Suprapubic skin (tissue), 4 donors: Measurements from ENCODE around the gene PVALB. TPM values are rescaled to one million over a fixed set of nuclear protein-coding genes. Genes with fewer than 3 reads are reported as not detected.

ENCODE experiments used
- DNase-seq, 2 donors: peaks; one replicate each; pipeline ENCODE4 v3.0.0-alpha.2; 2019; ENCODE audit warnings: low spot score in 2 of 2
- H3K27ac ChIP-seq: fragments of 200-600 bp; sonication (generic); one replicate; pipeline ENCODE4 v1.5.1; 2019
- H3K27me3 ChIP-seq: fragments of 200-600 bp; sonication (generic); one replicate; pipeline ENCODE4 v1.5.1; 2019
- H3K36me3 ChIP-seq: fragments of 200-600 bp; sonication (generic); one replicate; pipeline ENCODE4 v1.5.1; 2019
- H3K4me1 ChIP-seq: fragments of 200-600 bp; sonication (generic); one replicate; pipeline ENCODE4 v1.5.1; 2019
- H3K4me3 ChIP-seq: fragments of 200-600 bp; sonication (generic); one replicate; pipeline ENCODE4 v1.5.1; 2019; ENCODE audit warnings: mild to moderate bottlenecking
- H3K9me3 ChIP-seq: fragments of 200-600 bp; sonication (generic); one replicate; pipeline ENCODE4 v1.5.1; 2019
- CTCF ChIP-seq, 2 donors: fragments of 200-600 bp in 1 of 2; fragments of 450-650 bp in 1 of 2; sonication (generic) in 1 of 2; IDR thresholded peaks; one replicate each; pipeline ENCODE4 v1.5.1; 2016 to 2019; ENCODE audit warnings: antibody characterized with exemption in 2 of 2, mild to moderate bottlenecking in 1 of 2, moderate library complexity in 1 of 2
- EP300 ChIP-seq: sonication (generic); formaldehyde crosslinking; IDR thresholded peaks from one replicate; pipeline ENCODE4 v1.6.1; 2017; ENCODE audit warnings: antibody characterized with exemption
- POLR2A ChIP-seq, 2 donors: fragments of 450-650 bp; IDR thresholded peaks; one replicate each; pipeline ENCODE4 v1.6.1; 2017; ENCODE audit warnings: antibody characterized with exemption in 2 of 2, mild to moderate bottlenecking in 2 of 2, moderate library complexity in 2 of 2
- POLR2AphosphoS5 ChIP-seq, 3 donors: sonication (generic); formaldehyde crosslinking; IDR thresholded peaks; one replicate each; pipeline ENCODE4 v1.6.1; 2017; ENCODE audit warnings: antibody characterized with exemption in 3 of 3
- WGBS: methylation state at CpG from one replicate; pipeline ENCODE4 v1.1.5; 2018; 5-methylcytosine and 5-hydroxymethylcytosine counted together
- total RNA-seq, 4 donors: library from RNA; depleted of rRNA; stranded (reverse); fragments of >200 nt; gene quantifications; one replicate each; pipeline ENCODE4 v1.1.0, GENCODE V29; 2016

Gene PVALB
- total RNA-seq, 4 donors from 2014 or later: not detected

DNA sequence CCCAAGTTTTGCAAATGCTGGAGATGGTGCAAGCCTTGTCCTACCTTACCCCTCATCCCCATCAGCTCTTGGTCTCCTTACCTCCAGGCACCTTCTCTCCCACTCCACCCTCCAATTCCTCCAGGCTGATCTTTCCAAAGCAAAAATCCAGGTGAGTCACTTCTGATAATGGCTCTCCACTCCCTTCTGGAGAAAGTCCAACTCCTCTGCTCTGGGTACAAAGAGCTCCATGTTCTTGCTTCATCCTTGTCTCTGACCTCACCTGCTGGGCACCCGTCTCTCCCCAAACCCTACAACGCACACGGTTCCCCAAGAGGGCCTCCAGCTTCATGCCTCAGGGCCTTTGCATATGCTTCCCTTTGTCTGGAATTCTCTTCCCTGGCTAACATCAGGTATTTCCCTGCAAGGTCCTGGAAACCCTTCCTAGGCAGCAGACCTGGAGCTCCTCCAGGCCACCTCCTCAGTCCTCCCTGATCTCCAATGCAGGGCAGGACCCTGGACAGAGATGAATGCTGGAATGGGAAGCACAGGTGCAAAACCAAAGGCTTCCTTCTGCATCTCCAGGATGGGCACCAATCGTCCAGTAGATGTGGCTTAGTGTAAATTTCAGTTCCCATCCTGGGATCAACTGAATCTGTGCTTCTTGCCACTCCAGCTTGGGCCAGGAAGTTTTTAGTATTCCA lies 63.6 kb downstream of the PVALB start:
- peaks cover 27% of the 10 kb centered on the region for H3K27me3 ChIP-seq
- H3K4me1 ChIP-seq: peaks cover 7% of the 10 kb centered on the region
- DNase-seq: peak; percentile 23 to 26
- no peak overlapping the region for H3K27ac ChIP-seq
- 37% methylated on average over 4 of the region's 4 CpGs for WGBS
- no peaks in the 10 kb centered on the region for H3K36me3 ChIP-seq
- H3K9me3 ChIP-seq: no peaks in the 10 kb centered on the region
- no peak for TF ChIP-seq POLR2AphosphoS5 (IDR thresholded peaks at IDR 0.05)
- TF ChIP-seq CTCF (IDR thresholded peaks at IDR 0.05): no peak
- TF ChIP-seq EP300: no peak
- no peak for TF ChIP-seq POLR2A (IDR thresholded peaks at IDR 0.05)
- H3K4me3 ChIP-seq: no peak overlapping the region

Other genes starting within 250 kb of the PVALB start
- not detected for gene CACNG2, start 113.3 kb downstream of the PVALB start, total RNA-seq
- gene IFT27, start 40.9 kb downstream of the PVALB start, total RNA-seq: 10 to 100 TPM in 2 of 4 donors, 1 to 10 TPM in 2; 8.2 to 29.0 (median 17.7) TPM
- gene NCF4, start 44.0 kb upstream of the PVALB start, total RNA-seq: 1 to 10 TPM; 1.1 to 4.5 (median 3.1) TPM
- gene CSF2RB, start 96.6 kb upstream of the PVALB start, total RNA-seq: 10 to 100 TPM in 1 of 4 donors, 1 to 10 TPM in 3; 3.9 to 13.6 (median 4.7) TPM
- 10 to 100 TPM; 23.2 to 56.3 (median 52.4) TPM for gene TST, start 202.4 kb upstream of the PVALB start, total RNA-seq
- 100 to 1,000 TPM in 3 of 4 donors, 10 to 100 TPM in 1; 99.0 to 171 (median 143) TPM for gene MPST, start 202.7 kb upstream of the PVALB start, total RNA-seq
- gene KCTD17, start 234.7 kb upstream of the PVALB start, total RNA-seq: 10 to 100 TPM; 25.0 to 67.0 (median 35.7) TPM